ENCODE results near the gene ACBD3. TPM values are rescaled to one million over a fixed set of nuclear protein-coding genes. Genes with fewer than 3 reads are reported as not detected.

Gene ACBD3
- total RNA-seq, result 52.2 and 78.0 TPM in 2 replicates

DNA sequence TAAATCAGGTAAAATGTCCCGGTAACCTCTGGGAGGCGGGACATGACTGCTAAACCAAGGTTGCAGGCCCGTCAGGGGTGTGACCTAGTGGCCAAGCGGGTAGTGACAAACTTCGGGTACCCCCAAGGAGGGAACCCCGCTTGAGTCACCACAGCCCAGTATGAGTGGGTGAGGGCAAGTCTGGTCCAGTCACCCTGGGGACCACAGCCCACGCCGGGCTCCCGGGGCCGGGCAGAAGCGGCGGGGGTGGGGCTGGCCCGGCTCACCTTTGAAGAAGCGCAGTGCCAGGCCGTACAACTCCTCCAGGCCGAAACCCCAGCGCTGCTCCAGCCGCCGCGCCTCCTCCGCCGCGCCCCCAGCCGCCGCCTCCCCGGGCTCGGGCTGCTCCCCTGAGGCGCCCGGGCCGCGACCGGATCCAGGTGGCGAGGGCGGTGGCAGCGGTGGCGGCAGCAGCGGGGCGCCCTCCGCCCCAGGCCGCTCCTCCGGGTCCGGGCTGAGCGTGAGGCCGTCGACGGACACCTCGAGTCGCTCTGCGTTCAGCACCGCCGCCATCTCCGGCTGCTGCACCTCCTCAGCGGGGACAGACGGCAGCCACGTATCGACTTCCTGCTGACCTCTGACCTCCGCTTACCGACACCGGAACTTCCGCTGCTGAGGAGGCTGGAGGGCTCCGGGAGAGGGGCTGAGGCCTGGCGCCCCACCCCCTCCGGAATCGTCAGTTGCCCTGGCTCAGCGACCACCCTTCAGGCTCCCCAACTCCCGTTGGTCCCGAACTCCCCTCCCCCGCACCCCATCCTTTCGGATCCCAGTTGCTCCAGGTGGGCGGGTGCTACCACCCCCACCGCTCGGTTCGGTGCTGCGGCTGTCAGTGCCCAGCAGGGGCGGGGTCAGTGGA lies at the start of gene ACBD3:
TSS of gene ACBD3 (minus strand) at position 618 of the 895 bp plus-strand sequence. CDS start at position 552, 66 bp downstream.

DNA sequence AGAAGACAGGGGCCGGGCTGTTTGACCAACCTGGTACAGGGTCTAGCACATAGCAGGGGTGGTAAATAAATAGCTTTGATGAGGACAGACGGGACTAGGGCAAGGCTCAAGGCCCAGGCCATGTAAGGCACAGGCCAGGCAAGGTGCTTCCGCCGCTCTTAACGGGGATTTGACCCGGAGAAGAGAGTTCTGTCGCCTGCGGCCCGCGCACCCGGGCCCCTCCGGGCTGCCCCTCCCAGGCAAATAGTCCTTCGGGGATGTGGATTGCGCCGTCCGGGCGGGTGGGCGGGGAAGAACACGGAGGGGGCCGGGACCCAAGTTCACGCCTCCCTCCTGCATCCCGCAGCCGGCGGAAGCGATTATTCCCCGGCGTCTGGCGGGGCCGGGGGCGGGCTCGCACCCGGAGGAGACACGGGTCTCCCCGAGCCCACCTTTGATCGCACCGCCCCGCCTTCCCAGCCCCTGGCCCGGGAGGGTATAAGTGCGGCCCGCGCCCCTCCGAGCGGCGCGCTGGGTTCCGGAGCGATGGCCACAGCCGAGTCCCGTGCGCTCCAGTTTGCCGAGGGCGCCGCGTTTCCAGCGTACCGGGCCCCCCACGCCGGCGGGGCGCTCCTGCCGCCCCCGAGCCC lies 36.7 kb upstream of the ACBD3 start, which contains the start of gene MIXL1:
TSS of gene MIXL1 (plus strand) at position 508 of the 629 bp plus-strand sequence. CDS start at position 526, 18 bp downstream.

Small RNA genes within 50 kb of the gene (small RNA-seq; reads per million reads assigned to genes)
- not detected for gene AL512343.1

Other genes with a start within 250 kb of the ACBD3 start
- gene LEFTY2, start 245.5 kb downstream of the ACBD3 start, total RNA-seq, result not detected in 2 replicates
- 11.8 and 15.6 TPM in 2 replicates for gene SDE2, start 187.4 kb downstream of the ACBD3 start, total RNA-seq
- gene H3-3A, start 124.0 kb downstream of the ACBD3 start, total RNA-seq, result 240 and 358 TPM in 2 replicates
- gene MIXL1, start 36.9 kb upstream of the ACBD3 start, total RNA-seq, result not detected in 2 replicates
- gene LIN9, start 122.4 kb upstream of the ACBD3 start, total RNA-seq, result 2.0 and 2.4 TPM in 2 replicates
- gene PARP1, start 221.4 kb upstream of the ACBD3 start, total RNA-seq, result 60.5 and 123 TPM in 2 replicates

Measured in placental epithelial cell (primary cell).